HG02943 (cell line): Measurements from ENCODE around the gene TXNDC11.

ENCODE experiments used
- ATAC-seq: cut with Tn5 transposase; IDR thresholded peaks from one replicate; pipeline ENCODE4 v1.9.1; 2021; ENCODE audit warnings: mild to moderate bottlenecking, low read depth, moderate library complexity; ENCODE audit not compliant: unreplicated experiment

TXNDC11 gene

DNA sequence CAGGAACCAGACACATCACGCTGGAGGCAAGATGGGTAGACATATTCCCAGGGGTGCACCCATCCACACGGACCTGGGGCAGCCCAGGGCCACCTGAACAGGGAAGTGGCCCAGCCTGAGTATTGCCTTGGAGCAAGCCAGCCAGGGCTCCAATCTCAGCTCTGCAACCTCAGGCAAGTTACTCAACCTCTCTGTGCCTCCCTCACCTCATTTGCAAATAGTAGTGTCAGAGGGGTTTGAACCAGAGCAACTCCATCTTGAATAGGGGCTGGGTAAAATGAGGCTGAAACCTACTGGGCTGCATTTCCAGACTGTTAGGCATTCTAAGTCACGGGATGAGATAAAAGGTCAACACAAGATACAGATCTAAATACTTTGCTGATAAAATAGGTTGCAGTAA, 109.5 kb downstream of the TXNDC11 start:
- no peak for ATAC-seq

DNA sequence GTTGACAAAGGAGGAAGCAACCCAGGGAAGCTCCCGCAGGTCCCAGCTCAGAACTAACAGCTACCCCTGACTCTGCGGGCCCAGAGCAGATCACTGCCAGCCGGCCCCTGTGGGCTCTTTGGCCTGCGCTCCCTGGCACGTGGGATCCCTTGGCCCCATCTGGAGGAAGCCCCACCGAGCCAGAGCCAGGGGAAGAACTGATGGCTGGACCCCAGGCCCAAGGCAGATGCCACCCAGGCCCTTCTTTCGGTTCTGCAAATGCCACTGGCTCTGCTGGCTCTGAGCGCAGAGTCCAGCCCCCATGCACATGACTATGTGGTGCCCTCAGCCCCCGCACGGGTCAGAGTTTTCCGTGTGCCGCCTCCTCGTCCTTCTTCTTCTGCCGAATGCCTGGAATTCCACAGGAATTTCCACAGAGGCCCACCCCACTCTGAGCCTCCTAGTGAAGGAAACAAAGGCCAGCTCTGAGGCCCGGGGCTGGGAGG, 110.2 kb downstream of the TXNDC11 start:
- no peak for ATAC-seq

DNA sequence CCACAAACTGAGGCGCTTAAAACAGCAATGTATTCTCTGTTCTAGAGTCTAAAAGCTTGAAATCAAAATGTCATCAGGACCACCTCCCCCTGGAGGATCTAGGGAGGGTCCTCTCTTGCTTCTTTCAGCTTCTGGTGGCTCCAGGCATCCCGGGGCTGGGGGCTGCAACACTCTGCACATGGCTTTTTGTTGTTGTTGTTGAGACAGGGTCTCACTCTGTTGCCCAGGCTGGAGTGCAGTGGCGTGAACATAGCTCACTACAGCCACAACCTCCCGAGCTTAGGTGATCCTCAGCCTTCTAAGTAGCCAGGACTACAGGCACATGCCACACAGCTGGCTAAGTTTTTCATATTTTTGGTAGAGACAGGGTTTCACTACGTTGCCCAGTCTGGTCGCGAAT, 111.4 kb downstream of the TXNDC11 start:
- no peak for ATAC-seq

DNA sequence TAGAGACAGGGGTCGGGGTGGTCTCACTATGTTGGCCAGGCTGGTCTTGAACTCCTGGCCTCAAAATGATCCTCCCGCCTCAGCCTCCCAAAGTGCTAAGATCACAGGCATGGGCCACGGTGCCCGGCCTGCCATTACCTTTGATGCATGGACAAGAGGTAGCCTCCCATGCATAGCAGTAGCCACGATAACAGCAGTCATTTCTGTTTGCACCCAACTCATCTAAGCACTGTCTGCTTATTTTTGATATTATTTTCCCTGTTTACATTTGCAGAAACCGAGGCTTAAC, 111.9 kb downstream of the TXNDC11 start:
- ATAC-seq, result no peak

DNA sequence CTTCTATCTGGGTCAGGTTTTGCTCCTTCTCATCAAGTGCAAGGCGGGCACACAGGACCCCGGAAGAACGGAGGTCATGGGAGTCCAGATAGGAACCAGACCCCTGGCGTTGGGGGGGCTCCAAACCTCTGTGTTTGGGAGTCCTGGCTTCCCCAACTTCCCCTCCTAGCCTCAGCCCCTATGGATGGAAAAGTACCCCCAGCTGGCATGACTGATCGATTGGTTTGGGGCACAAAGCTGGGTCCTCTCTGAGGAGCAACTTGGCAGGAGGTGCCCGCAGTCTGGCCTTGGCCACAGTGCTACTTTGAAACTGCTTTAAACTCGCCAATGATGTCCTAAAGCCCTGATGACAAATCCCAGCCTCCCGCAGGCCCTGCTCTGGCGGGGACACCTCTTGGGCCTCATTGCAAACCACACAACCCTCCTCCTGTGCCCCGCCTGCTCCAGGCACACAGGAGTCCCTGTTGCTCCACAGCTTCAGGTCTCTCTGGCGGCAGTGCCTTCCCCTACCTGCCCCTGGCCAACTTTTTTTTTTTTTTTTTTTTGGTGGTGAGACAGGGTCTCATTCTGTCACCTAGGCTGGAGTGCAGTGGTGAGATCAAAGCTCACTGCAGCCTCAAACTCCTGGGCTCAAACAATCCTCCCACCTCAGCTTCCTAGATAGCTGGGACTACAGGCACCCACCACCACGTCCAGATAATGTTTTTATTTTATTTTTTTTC, 112.5 kb downstream of the TXNDC11 start:
- ATAC-seq, result no peak
